Fibroblast of the aortic adventitia (primary cell): ENCODE measurements around the gene EIF4ENIF1. TPM values are rescaled to one million over a fixed set of nuclear protein-coding genes. Genes with fewer than 3 reads are reported as not detected.

ENCODE experiments used
- DNase-seq: peaks from one replicate; pipeline ENCODE4 v3.0.0-alpha.2; 2010; ENCODE audit warnings: low read depth
- H3K4me3 ChIP-seq: 2 replicates; pipeline ENCODE4 v1.5.1; 2011; ENCODE audit warnings: low read depth, mild to moderate bottlenecking, control low read depth, low read length, moderate library complexity
- small RNA-seq: library from RNA; depleted of rRNA; stranded (forward); fragments of <200 nt; gene quantifications from one replicate; pipeline ENCODE3, GENCODE V24; 2012
- total RNA-seq: library from RNA; depleted of rRNA; stranded (reverse); fragments of >200 nt; gene quantifications from 2 replicates; pipeline ENCODE4 v1.2.3, GENCODE V29; 2012; ENCODE audit warnings: low replicate concordance
- TF ChIP-seq, protein P1 (sequence below): IDR thresholded peaks from 2 replicates; pipeline ENCODE4 v1.5.1; 2011; ENCODE audit warnings: mild to moderate bottlenecking, low read length, control low read depth, inconsistent platforms; ENCODE audit not compliant: insufficient read depth

EIF4ENIF1 gene
- total RNA-seq, 1 donor, result 15.4 TPM

DNA sequence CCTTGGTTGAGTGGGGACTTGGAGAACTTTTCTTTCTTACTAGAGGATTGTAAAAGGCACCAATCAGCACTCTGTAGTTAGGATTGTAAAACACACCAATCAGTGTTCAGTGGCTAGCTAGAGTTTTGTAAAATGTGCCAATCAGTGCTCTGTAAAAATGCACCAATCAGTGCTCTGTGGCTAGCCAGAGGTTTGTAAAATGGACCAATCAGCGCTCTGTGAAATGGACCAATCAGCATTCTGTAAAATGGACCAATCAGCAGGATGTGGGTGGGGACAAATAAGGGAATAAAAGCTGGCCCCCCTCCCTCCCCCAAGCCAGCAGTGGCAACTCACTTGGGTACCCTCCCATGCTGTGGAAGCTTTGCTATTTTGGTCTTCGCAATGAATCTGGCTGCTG is 95.7 kb downstream of the EIF4ENIF1 start:
- TF ChIP-seq, protein P1, sequence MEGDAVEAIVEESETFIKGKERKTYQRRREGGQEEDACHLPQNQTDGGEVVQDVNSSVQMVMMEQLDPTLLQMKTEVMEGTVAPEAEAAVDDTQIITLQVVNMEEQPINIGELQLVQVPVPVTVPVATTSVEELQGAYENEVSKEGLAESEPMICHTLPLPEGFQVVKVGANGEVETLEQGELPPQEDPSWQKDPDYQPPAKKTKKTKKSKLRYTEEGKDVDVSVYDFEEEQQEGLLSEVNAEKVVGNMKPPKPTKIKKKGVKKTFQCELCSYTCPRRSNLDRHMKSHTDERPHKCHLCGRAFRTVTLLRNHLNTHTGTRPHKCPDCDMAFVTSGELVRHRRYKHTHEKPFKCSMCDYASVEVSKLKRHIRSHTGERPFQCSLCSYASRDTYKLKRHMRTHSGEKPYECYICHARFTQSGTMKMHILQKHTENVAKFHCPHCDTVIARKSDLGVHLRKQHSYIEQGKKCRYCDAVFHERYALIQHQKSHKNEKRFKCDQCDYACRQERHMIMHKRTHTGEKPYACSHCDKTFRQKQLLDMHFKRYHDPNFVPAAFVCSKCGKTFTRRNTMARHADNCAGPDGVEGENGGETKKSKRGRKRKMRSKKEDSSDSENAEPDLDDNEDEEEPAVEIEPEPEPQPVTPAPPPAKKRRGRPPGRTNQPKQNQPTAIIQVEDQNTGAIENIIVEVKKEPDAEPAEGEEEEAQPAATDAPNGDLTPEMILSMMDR, result no peak
- no peak for DNase-seq
- no peak overlapping the region for H3K4me3 ChIP-seq

Small RNA genes lying within 50 kb of the gene (small RNA-seq; reads per million reads assigned to genes)
- gene AL096701.2, result not detected
- not detected for gene RNU6-28P

Other genes with a start within 250 kb of the EIF4ENIF1 start
- gene PIK3IP1, start 197.4 kb downstream of the EIF4ENIF1 start, total RNA-seq, result 13.2 and 191 TPM in 2 replicates
- gene PATZ1, start 143.5 kb downstream of the EIF4ENIF1 start, total RNA-seq, result 14.3 and 16.1 TPM in 2 replicates
- 74.3 and 89.4 TPM in 2 replicates for gene DRG1, start 90.2 kb downstream of the EIF4ENIF1 start, total RNA-seq
- gene SFI1, start 6.7 kb upstream of the EIF4ENIF1 start, total RNA-seq, result 19.9 and 20.3 TPM in 2 replicates
- gene PISD, start 172.4 kb upstream of the EIF4ENIF1 start, total RNA-seq, result 21.3 and 25.5 TPM in 2 replicates